ENCODE data around the gene SPOCK3. TPM values are rescaled to one million over a fixed set of nuclear protein-coding genes. Genes with fewer than 3 reads are reported as not detected.

The SPOCK3 gene
- total and polyA plus RNA-seq, 10 of the 15 experiments (the other 5 are each of a cell fraction or from before 2014, with no cell fraction given): 0.06 to 0.39 (median 0.09) TPM; not detected in 5

DNA sequence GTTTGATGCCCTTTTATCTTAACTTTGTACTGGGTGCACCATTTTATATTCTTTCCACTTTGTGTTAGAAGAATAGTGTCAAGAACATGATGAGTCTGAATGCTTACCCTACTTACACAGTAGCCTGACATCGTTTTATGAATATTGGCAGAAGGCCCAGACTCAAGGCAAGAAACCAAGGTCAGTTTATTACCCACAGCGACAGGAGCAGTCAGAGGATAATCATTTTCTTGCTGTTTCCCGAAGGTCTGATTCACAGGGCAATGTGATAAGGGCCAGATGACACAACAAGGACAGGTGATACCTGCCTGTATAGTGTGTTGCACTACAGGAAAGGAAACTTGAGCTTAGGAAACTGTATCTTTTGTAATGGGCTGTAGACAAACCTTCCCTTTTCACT lies 417.4 kb downstream of the SPOCK3 start (continued):
- TF ChIP-seq, protein P1, sequence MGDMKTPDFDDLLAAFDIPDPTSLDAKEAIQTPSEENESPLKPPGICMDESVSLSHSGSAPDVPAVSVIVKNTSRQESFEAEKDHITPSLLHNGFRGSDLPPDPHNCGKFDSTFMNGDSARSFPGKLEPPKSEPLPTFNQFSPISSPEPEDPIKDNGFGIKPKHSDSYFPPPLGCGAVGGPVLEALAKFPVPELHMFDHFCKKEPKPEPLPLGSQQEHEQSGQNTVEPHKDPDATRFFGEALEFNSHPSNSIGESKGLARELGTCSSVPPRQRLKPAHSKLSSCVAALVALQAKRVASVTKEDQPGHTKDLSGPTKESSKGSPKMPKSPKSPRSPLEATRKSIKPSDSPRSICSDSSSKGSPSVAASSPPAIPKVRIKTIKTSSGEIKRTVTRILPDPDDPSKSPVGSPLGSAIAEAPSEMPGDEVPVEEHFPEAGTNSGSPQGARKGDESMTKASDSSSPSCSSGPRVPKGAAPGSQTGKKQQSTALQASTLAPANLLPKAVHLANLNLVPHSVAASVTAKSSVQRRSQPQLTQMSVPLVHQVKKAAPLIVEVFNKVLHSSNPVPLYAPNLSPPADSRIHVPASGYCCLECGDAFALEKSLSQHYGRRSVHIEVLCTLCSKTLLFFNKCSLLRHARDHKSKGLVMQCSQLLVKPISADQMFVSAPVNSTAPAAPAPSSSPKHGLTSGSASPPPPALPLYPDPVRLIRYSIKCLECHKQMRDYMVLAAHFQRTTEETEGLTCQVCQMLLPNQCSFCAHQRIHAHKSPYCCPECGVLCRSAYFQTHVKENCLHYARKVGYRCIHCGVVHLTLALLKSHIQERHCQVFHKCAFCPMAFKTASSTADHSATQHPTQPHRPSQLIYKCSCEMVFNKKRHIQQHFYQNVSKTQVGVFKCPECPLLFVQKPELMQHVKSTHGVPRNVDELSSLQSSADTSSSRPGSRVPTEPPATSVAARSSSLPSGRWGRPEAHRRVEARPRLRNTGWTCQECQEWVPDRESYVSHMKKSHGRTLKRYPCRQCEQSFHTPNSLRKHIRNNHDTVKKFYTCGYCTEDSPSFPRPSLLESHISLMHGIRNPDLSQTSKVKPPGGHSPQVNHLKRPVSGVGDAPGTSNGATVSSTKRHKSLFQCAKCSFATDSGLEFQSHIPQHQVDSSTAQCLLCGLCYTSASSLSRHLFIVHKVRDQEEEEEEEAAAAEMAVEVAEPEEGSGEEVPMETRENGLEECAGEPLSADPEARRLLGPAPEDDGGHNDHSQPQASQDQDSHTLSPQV (IDR thresholded peaks at IDR 0.05): no peak
- TF ChIP-seq, protein P2, sequence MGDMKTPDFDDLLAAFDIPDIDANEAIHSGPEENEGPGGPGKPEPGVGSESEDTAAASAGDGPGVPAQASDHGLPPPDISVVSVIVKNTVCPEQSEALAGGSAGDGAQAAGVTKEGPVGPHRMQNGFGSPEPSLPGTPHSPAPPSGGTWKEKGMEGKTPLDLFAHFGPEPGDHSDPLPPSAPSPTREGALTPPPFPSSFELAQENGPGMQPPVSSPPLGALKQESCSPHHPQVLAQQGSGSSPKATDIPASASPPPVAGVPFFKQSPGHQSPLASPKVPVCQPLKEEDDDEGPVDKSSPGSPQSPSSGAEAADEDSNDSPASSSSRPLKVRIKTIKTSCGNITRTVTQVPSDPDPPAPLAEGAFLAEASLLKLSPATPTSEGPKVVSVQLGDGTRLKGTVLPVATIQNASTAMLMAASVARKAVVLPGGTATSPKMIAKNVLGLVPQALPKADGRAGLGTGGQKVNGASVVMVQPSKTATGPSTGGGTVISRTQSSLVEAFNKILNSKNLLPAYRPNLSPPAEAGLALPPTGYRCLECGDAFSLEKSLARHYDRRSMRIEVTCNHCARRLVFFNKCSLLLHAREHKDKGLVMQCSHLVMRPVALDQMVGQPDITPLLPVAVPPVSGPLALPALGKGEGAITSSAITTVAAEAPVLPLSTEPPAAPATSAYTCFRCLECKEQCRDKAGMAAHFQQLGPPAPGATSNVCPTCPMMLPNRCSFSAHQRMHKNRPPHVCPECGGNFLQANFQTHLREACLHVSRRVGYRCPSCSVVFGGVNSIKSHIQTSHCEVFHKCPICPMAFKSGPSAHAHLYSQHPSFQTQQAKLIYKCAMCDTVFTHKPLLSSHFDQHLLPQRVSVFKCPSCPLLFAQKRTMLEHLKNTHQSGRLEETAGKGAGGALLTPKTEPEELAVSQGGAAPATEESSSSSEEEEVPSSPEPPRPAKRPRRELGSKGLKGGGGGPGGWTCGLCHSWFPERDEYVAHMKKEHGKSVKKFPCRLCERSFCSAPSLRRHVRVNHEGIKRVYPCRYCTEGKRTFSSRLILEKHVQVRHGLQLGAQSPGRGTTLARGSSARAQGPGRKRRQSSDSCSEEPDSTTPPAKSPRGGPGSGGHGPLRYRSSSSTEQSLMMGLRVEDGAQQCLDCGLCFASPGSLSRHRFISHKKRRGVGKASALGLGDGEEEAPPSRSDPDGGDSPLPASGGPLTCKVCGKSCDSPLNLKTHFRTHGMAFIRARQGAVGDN (IDR thresholded peaks at IDR 0.05): no peak
- TF ChIP-seq IRF3 (IDR thresholded peaks at IDR 0.05) (no peak), MEF2A (IDR thresholded peaks at IDR 0.05; ENCODE audit: insufficient read depth, low read depth, low read length) (no peak), ZNF384 (IDR thresholded peaks at IDR 0.05; ENCODE audit: borderline replicate concordance, low read depth, low read length) (no peak), ZNF217 (IDR thresholded peaks at IDR 0.05) (no peak), NR2C1 (IDR thresholded peaks at IDR 0.05) (no peak), EGR1 (IDR thresholded peaks at IDR 0.05; ENCODE audit: borderline replicate concordance in 1 of 2, low read depth in 2 of 2, low read length in 2 of 2) (no peak), NR2F1 (conservative IDR thresholded peaks at IDR 0.05) (no peak), JUNB (IDR thresholded peaks at IDR 0.05) (no peak), POLR2A (IDR thresholded peaks at IDR 0.05; ENCODE audit: low read depth, low read length) (no peak), PAX8 (IDR thresholded peaks at IDR 0.05) (no peak), ZSCAN29 (IDR thresholded peaks at IDR 0.05) (no peak), CREM (IDR thresholded peaks at IDR 0.05; ENCODE audit: low read depth) (no peak)

All from GM12878 (cell line).